ENCODE measurements around the gene TYW3.

- no peak for TF ChIP-seq PATZ1 (CRISPR knock-in tag; IDR thresholded peaks at IDR 0.05; ENCODE audit: borderline replicate concordance)
- no peak for TF ChIP-seq POU6F1 (CRISPR knock-in tag; IDR thresholded peaks at IDR 0.05; ENCODE audit: borderline replicate concordance, low read depth)
- no peak for TF ChIP-seq ZNF8 (CRISPR knock-in tag; IDR thresholded peaks at IDR 0.05)
- TF ChIP-seq CREB5 (CRISPR knock-in tag; IDR thresholded peaks at IDR 0.05; ENCODE audit: low read depth), result no peak
- no peak for TF ChIP-seq ZFP30 (CRISPR knock-in tag; IDR thresholded peaks at IDR 0.05)
- TF ChIP-seq RARB (CRISPR knock-in tag; IDR thresholded peaks at IDR 0.05), result no peak
Measured at GRCh38 chr1:74790453-74790852, 57.5 kb downstream of the TYW3 start.

All from SK-N-SH treated with all-trans-retinoic acid at 6 μM for 48 hours (cell line).